ENCODE measurements around the gene NXPH3.

GRCh38 chr17:49574945-49575678 lies 559 bp upstream of the NXPH3 start:
- TF ChIP-seq NBN (IDR thresholded peaks at IDR 0.05): no peak
- no peak for TF ChIP-seq POU2F2 (IDR thresholded peaks at IDR 0.05; ENCODE audit: borderline replicate concordance, low read depth, low read length)
- TF ChIP-seq CTCF (IDR thresholded peaks at IDR 0.05 in 2 of 3, conservative IDR thresholded peaks at IDR 0.05 in 1 of 3; ENCODE audit: control insufficient read depth in 2 of 3, extremely low read depth in 1 of 3, insufficient read depth in 1 of 3, low read depth in 3 of 3, low read length in 3 of 3): no peak
- TF ChIP-seq BRCA1 (IDR thresholded peaks at IDR 0.05; ENCODE audit: low read depth, low read length): no peak
- TF ChIP-seq MEF2B (IDR thresholded peaks at IDR 0.05; ENCODE audit: partially characterized antibody, poor library complexity, severe bottlenecking): no peak
- TF ChIP-seq ZNF274 (IDR thresholded peaks at IDR 0.05; ENCODE audit: insufficient read depth, insufficient read length): no peak
- no peak for TF ChIP-seq SMC3 (IDR thresholded peaks at IDR 0.05; ENCODE audit: borderline replicate concordance, low read length)

Data from GM12878 (cell line).